Left lung (tissue), 10 donors: ENCODE data around the gene JKAMP. TPM values are rescaled to one million over a fixed set of nuclear protein-coding genes. Genes with fewer than 3 reads are reported as not detected.

Experiments
- ATAC-seq: fragments of 200-7000 bp; cut with Tn5 transposase; one replicate; pipeline ENCODE4 v1.9.1; 2020; ENCODE audit warnings: moderate library complexity
- DNase-seq, 4 donors: peaks; one replicate each; pipeline ENCODE4 v3.0.0-alpha.2; 2013 to 2020
- H3K27ac ChIP-seq, 2 donors: fragments of 200-600 bp; sonication (generic) in 1 of 2; one replicate each; pipeline versions ENCODE4 v1.5.0 to v1.8.0; 2020 to 2021
- H3K27me3 ChIP-seq, 2 donors: fragments of 200-600 bp; sonication (generic) in 1 of 2; one replicate each; pipeline versions ENCODE4 v1.5.0 to v1.8.0; 2020 to 2021
- H3K36me3 ChIP-seq, 2 donors: fragments of 200-600 bp; sonication (generic) in 1 of 2; one replicate each; pipeline versions ENCODE4 v1.5.0 to v1.8.0; 2020 to 2021
- H3K4me1 ChIP-seq, 2 donors: fragments of 200-600 bp; one replicate each; pipeline ENCODE4 v1.8.0; 2021
- H3K4me3 ChIP-seq, 2 donors: fragments of 200-600 bp; sonication (generic) in 1 of 2; one replicate each; pipeline versions ENCODE4 v1.5.0 to v1.8.0; 2020 to 2021; ENCODE audit warnings: mild to moderate bottlenecking in 1 of 2
- H3K9me3 ChIP-seq, 2 donors: fragments of 200-600 bp; sonication (generic) in 1 of 2; one replicate each; pipeline versions ENCODE4 v1.5.0 to v1.8.0; 2020 to 2021
- CTCF ChIP-seq, 2 donors: fragments of 200-600 bp; sonication (generic) in 1 of 2; IDR thresholded peaks; one replicate each; pipeline versions ENCODE4 v1.5.0 to v1.8.0; 2021; ENCODE audit warnings: antibody characterized with exemption in 2 of 2
- intact Hi-C, 2 donors: fragments of 100-400 bp; cut with DNase I; formaldehyde crosslinking; loops; one replicate each; pipeline versions ENCODE4 v1.11.2 to v1.14.2; 2022
- polyA plus RNA-seq, 6 donors: library from polyadenylated mRNA; unstranded; fragments of 120-200 nt; gene quantifications; one replicate each; pipeline ENCODE4 v1.2.1, GENCODE V29; 2013; ENCODE audit not compliant: insufficient read length in 6 of 6
- total RNA-seq, 2 donors: library from RNA; stranded (reverse); fragmentation: NEBNext Ultra II Directional; extraction: Animal tissue kit (Norgen Biotek cat#: 25700); gene quantifications; one replicate each; pipeline ENCODE4 v1.2.1, GENCODE V29; 2021
- donor health status: DM: no; HTN: yes; CAD: no.
- donor health status: DM: no; HTN: no; CAD: no.

The JKAMP gene
- total and polyA plus RNA-seq, 8 donors: 41.6 to 90.1 (median 81.2) TPM

GRCh38 chr14:59455411-59455810 is 28.9 kb upstream of the JKAMP start:
- peak overlapping the region in 1 of 2 donors; percentile 30 for H3K27ac ChIP-seq
- intact Hi-C loops: no loop called here
- no peaks in the 10 kb centered on the region for H3K4me1 ChIP-seq
- no peak overlapping the region for H3K4me3 ChIP-seq
- TF ChIP-seq CTCF (IDR thresholded peaks at IDR 0.05): no peak
- H3K36me3 ChIP-seq: no peaks in the 10 kb centered on the region
- H3K27me3 ChIP-seq: no peaks in the 10 kb centered on the region
- H3K9me3 ChIP-seq: no peaks in the 10 kb centered on the region
- ATAC-seq (peak; percentile 25), DNase-seq (no peak)

- Histone ChIP-seq H3K9me3 (no peaks in the 10 kb centered on the region), H3K4me3 (no peak overlapping the region), H3K36me3 (no peaks in the 10 kb centered on the region), H3K27me3 (peaks cover 0 to 4% of the 10 kb centered on the region in 2 donors), H3K4me1 (no peaks in the 10 kb centered on the region), H3K27ac (no peak overlapping the region)
- no peak for DNase-seq
- intact Hi-C loops: no loop called here
- no peak for ATAC-seq
- no peak for TF ChIP-seq CTCF (IDR thresholded peaks at IDR 0.05)
These were observed 25.8 kb upstream of the JKAMP start for GRCh38 chr14:59458486-59458885.

GRCh38 chr14:59460378-59460777 is 23.9 kb upstream of the JKAMP start:
- ATAC-seq (no peak), DNase-seq (no peak)
- intact Hi-C loops: no loop called here
- Histone ChIP-seq H3K9me3 (no peaks in the 10 kb centered on the region), H3K4me3 (no peak overlapping the region), H3K4me1 (peaks cover 5 to 15% of the 10 kb centered on the region in 2 donors), H3K27me3 (peaks cover 0 to 23% of the 10 kb centered on the region in 2 donors), H3K36me3 (no peaks in the 10 kb centered on the region), H3K27ac (no peak overlapping the region)
- no peak for TF ChIP-seq CTCF (IDR thresholded peaks at IDR 0.05)

- no peak overlapping the region for H3K4me3 ChIP-seq
- no peaks in the 10 kb centered on the region for H3K36me3 ChIP-seq
- peaks cover 0 to 29% of the 10 kb centered on the region in 2 donors for H3K27me3 ChIP-seq
- intact Hi-C loops: no loop called here
- no peaks in the 10 kb centered on the region for H3K9me3 ChIP-seq
- ATAC-seq (no peak), DNase-seq (no peak)
- peaks cover 5 to 19% of the 10 kb centered on the region in 2 donors for H3K4me1 ChIP-seq
- TF ChIP-seq CTCF (IDR thresholded peaks at IDR 0.05): no peak
- H3K27ac ChIP-seq: no peak overlapping the region
These were observed 22.4 kb upstream of the JKAMP start for GRCh38 chr14:59461891-59462290.

- ATAC-seq (no peak), DNase-seq (peak in 3 of 4 donors; percentile 21 to 58 (median 28))
- no peaks in the 10 kb centered on the region for H3K9me3 ChIP-seq
- no peaks in the 10 kb centered on the region for H3K36me3 ChIP-seq
- peaks cover 0 to 29% of the 10 kb centered on the region in 2 donors for H3K27me3 ChIP-seq
- peak overlapping the region; percentile 52 to 57 for H3K4me3 ChIP-seq
- no peak for TF ChIP-seq CTCF (IDR thresholded peaks at IDR 0.05)
- H3K4me1 ChIP-seq: peaks cover 5 to 19% of the 10 kb centered on the region in 2 donors
- H3K27ac ChIP-seq: peak overlapping the region in 1 of 2 donors; percentile 8
- intact Hi-C loops: no loop called here
These were observed 20.4 kb upstream of the JKAMP start for GRCh38 chr14:59463787-59464485.
